GM21825 (cell line): ENCODE data around the gene FRZB.
"Not testable (repeated sequence)": the region's sequence is repeated elsewhere in the genome, so short reads cannot be mapped to it uniquely, and the experiment has no call there.

ENCODE experiments used
- ATAC-seq: cut with Tn5 transposase; IDR thresholded peaks from one replicate; pipeline ENCODE4 v1.9.1; 2021; ENCODE audit warnings: mild to moderate bottlenecking, moderate library complexity; ENCODE audit not compliant: unreplicated experiment

FRZB gene

DNA sequence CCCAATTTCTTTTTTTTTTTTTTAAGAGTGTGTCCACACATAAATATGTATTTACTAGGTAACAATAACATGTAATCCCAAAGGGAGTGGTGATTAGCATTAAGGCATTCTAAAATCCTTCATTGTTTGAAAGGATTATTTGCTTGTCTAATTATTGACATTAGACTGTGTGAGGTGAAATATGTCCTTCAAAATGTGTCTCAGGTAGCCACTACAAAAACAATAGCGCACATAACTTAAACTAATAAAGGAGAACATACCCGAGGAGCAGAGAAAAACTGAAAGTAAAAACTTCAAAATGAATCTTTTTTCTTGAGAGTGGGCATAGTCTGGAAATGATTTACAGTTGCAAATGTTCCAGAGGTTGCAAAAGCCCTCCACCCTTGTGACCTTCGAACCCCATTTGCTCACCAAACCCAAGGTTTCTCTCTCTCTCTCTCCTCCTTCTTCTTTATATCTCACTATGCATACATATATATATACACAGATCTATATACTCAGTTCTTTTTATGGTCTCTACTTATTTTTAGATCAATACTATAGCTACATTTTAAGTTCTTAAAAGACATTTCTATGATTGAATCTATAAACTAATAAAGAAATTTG lies 24.4 kb upstream of the FRZB start:
- no peak for ATAC-seq

GRCh38 chr2:182890305-182890704 lies 23.9 kb upstream of the FRZB start:
- ATAC-seq, result no peak

DNA sequence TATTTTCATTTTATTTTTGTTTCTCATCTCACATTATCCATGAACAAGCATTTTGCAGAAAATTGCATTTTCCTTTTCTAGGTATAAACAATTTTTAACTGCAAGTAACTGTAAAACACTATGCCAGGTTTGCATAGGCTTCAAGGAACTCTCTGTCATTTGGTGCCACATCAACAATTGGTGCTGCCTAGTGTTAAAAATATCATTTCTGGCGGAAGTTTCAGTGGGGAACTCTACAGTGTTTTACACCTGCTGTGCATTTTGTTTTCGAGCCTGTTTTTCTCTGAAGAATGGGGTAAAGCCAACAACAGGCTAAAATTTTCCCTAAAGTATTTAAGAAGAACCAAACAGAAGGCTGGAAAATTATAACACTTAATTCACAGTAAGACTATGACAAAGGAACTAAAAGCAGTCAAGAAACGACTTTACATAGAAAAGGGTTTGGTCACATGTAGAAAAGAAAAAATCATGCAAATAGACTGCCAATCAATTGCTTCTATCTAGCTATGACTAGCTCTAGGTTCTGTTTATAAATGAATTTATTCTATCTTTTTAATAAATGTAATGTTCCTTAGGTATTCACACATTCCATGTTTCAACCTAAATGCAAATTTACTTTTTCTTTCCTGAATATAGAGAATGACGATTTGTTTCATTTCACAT lies 21.4 kb upstream of the FRZB start:
- no peak for ATAC-seq

- no peak for ATAC-seq
Measured at GRCh38 chr2:182887093-182887492, 20.7 kb upstream of the FRZB start.

DNA sequence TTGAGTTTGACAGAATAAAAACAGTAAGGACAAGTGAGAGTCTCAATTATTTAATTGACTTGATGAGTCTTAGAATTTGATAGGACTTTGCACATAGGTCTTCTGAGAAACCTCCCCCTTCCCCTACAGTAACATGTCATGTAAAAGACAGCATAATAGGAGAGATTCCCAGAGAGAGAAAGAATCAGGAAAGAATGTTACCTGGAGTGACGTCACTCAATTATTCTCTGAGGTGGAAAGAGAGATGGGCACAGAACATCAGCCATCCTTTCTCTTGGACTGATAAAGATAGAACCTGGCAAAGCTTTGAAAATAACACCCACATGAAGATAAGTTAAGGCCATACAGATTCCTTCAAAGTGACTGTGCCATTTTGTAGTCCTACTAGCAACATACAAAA lies 19.3 kb upstream of the FRZB start:
- ATAC-seq, result no peak

- no peak for ATAC-seq
Measured at GRCh38 chr2:182883451-182883850, 17.0 kb upstream of the FRZB start.

DNA sequence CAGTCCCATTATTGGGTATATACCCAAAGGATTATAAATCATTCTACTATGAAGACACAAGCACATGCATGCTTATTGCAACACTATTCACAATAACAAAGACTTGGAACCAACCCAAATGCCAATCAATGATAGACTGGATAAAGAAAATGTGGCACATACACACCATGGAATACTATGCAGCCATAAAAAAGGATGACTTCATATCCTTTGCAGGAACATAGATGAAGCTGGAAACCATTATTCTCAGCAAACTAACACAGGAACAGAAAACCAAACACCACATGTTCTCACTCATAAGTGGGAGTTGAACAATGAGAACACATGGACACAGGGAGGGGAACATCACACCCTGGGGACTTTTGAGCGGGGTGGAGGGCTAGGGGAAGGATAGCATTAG lies 13.7 kb upstream of the FRZB start:
- ATAC-seq, result not testable (repeated sequence)

DNA sequence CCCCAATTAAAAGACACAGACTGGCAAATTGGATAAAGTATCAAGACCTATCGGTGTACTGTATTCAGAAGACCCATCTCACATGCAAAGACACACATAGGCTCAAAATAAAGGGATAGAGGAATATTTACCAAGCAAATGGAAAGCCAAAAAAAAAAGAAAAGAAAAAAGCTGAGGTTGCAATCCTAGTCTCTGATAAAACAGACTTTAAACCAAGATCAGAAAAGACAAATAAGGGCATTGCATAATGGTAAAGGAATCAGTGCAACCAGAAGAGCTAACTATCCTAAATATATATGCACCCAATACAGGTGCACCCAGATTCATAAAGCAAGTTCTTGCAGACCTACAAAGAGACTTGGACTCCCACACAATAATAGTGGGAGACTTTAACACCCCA lies 10.2 kb upstream of the FRZB start:
- not testable (repeated sequence) for ATAC-seq

GRCh38 chr2:182870227-182870626 lies 3.8 kb upstream of the FRZB start:
- no peak for ATAC-seq

- no peak for ATAC-seq
Measured at GRCh38 chr2:182868054-182868796, 1.8 kb upstream of the FRZB start.

GRCh38 chr2:182867426-182868053 lies 1.1 kb upstream of the FRZB start:
- ATAC-seq, result no peak

DNA sequence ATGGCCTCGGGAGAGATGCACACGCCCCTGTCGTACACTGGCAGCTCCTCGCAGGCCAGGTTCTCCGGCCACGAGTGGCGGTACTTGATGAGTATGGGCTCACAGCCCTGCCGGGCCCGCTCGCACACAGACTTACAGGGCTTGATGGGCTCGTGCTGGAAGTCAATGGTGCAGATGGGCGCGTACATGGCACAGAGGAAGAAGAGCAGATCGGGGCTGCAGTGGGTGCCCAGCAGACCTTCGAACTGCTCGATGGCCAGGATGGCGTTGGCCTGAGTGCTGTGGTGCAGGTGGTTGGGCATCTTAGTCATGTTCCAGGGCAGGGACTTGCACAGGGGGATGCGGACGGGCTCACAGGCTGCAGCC lies 359 bp downstream of the FRZB start:
- no peak for ATAC-seq

- ATAC-seq, result no peak
Measured at GRCh38 chr2:182864949-182865570, 1.4 kb downstream of the FRZB start.

- no peak for ATAC-seq
Measured at GRCh38 chr2:182863642-182864041, 2.8 kb downstream of the FRZB start.

DNA sequence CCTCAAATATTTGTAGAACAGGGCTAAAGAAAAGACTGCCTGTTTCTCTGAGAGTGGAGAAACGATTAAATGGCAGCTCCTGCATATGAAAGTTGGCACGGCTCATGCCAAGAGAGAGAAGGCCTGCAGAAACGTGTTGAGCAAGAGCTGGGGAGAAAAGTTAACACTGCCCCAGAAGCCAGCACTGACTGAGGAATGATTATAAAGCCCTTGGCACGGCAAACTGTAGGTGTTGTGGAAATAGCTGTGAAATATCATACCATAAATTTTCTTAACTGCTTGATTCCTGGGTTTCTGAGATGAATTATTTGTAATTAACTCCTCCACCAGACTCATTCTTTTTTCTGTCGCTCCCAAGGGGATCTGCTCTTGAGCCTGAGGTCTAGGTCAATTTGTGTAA lies 4.3 kb downstream of the FRZB start:
- no peak for ATAC-seq

GRCh38 chr2:182860858-182861257 lies 5.6 kb downstream of the FRZB start:
- ATAC-seq, result no peak

- ATAC-seq, result no peak
Measured at GRCh38 chr2:182858671-182859070, 7.8 kb downstream of the FRZB start.

GRCh38 chr2:182855376-182855775 lies 11.1 kb downstream of the FRZB start:
- ATAC-seq, result no peak

DNA sequence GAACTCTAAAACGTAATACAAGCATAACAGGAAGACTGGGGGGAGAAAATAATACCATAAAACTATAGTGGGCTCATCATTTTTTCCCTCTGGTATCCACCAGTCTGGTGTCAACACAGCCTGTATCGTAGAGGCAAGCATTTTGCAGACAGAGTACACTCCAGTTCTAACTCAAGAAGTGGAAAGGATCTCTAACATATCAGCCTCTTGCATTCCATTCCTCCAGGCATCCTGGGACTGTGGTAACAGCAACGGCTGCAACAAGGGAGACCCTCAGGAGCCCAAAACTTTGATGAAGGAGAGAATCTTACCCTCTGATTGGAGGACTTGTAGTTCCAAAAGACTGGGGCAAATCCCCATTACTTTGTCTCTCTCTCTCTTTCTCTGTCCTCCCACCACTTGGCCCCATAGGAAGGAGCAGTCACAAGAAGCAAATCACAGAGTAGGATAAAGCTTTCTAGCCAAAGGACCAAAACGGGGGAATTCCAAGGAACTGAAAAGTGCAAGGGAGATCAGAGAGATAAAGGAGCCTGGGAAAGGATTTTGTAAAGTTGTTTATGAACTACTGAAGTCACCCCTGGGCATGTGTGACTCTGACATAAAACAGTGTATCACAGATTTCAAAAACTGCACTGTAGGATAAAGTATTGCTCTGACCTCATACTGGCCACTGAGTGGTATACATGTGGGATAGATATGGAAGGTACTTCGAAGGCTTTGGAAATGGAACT lies 11.9 kb downstream of the FRZB start:
- no peak for ATAC-seq

DNA sequence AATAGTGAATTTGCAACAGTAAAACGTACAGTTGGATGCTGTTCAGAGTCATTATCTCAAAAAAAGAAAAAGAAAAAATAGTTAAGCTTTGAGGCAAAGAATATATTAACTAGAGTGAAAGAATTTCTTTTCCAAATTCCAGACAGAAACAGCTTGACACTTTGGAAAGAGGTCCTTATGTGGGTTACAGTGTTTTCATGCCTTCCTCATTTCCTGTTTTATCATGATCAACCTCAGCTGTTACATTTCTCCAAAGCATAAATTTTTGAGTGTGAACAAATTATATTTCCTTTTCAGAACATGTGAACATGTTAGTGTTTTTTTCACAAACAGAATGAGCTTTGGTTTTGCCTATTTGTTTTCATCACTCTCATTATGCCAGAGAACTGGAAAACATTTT lies 13.6 kb downstream of the FRZB start:
- ATAC-seq, result no peak

DNA sequence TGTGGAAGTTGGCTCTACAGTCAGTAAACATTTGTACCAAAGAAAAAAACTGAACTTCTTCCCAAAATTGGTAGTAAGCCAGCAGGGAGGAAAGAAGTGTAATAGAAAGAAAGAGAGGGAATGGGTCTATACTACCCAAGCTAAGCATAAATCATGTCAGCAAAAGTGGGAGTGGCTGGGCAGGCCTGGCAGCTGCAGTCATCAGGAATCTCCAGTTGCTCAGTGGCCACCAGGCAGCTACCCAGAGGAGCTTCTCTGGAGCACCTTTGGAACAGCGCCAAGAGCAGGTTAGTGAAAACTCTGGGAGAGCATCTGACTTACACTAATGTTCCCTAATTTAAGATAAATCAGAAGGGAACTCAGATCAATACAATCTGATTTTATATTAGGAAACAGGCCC lies 14.3 kb downstream of the FRZB start:
- ATAC-seq, result no peak
